ENCODE measurements around the gene OR4N5. TPM values are rescaled to one million over a fixed set of nuclear protein-coding genes. Genes with fewer than 3 reads are reported as not detected.

The OR4N5 gene
- total and polyA plus RNA-seq, 8 donors: not detected

DNA sequence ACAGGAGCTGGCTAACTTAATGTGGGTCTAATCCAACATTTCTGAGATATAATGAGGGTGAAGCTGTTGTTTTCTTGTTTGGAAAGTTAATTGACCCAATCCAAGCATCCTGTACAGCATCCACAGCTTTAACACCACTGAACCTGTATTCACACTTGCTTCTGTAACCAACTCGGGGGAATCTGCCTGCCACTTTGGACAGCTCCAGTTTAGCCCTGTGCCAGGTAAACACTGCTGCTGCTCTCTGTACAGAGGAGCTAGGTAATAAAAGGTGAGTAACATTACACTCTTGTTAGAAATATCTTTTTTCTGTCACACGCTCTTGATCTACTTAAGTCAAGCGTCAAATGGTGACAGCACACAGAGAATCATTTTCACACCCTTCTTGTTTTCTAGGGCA, 52.8 kb downstream of the OR4N5 start:
- intact Hi-C loops (cut with DNase I): no loop called here
- TF ChIP-seq, protein P1, sequence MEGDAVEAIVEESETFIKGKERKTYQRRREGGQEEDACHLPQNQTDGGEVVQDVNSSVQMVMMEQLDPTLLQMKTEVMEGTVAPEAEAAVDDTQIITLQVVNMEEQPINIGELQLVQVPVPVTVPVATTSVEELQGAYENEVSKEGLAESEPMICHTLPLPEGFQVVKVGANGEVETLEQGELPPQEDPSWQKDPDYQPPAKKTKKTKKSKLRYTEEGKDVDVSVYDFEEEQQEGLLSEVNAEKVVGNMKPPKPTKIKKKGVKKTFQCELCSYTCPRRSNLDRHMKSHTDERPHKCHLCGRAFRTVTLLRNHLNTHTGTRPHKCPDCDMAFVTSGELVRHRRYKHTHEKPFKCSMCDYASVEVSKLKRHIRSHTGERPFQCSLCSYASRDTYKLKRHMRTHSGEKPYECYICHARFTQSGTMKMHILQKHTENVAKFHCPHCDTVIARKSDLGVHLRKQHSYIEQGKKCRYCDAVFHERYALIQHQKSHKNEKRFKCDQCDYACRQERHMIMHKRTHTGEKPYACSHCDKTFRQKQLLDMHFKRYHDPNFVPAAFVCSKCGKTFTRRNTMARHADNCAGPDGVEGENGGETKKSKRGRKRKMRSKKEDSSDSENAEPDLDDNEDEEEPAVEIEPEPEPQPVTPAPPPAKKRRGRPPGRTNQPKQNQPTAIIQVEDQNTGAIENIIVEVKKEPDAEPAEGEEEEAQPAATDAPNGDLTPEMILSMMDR (IDR thresholded peaks at IDR 0.05): no peak
- no peak overlapping the region for H3K4me3 ChIP-seq
- no peak for ATAC-seq
- DNase-seq: no peak
- H3K36me3 ChIP-seq: no peaks in the 10 kb centered on the region
- no peak overlapping the region for H3K27ac ChIP-seq
- H3K9me3 ChIP-seq: no peaks in the 10 kb centered on the region
- H3K27me3 ChIP-seq: no peaks in the 10 kb centered on the region
- no peaks in the 10 kb centered on the region for H3K4me1 ChIP-seq

DNA sequence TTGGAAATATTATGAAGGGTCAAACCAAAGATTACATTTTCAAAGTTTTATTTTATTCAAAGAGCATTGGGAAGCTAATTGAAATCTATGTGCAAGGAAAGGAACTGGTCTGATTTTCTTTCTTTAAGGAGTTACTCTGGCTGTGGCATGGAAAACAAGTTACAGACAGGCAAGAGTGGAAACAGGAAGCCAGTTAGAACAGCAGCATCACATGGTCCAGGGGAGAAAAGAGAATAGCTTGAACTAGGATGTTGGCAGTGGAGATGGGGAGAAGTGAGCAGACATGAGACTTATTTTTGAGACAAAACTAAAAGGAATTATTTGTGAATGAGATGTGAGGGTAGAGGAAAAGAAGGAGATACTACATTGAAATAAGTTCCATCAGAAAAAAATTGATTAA, 55.5 kb downstream of the OR4N5 start:
- Histone ChIP-seq H3K27ac (no peak overlapping the region), H3K9me3 (no peaks in the 10 kb centered on the region), H3K4me3 (no peak overlapping the region), H3K4me1 (no peaks in the 10 kb centered on the region), H3K36me3 (no peaks in the 10 kb centered on the region), H3K27me3 (no peaks in the 10 kb centered on the region)
- TF ChIP-seq, protein P1 (IDR thresholded peaks at IDR 0.05): no peak
- intact Hi-C loops (cut with DNase I): no loop called here
- ATAC-seq (no peak), DNase-seq (no peak)

Other genes with a start within 250 kb of the OR4N5 start
- not detected for gene OR4K5, start 218.2 kb upstream of the OR4N5 start, total RNA-seq
- not detected for gene OR4K5, start 218.2 kb upstream of the OR4N5 start, polyA plus RNA-seq (ENCODE audit: insufficient read length in 6 of 6)
- not detected for gene OR4K1, start 207.9 kb upstream of the OR4N5 start, total RNA-seq
- gene OR4K1, start 207.9 kb upstream of the OR4N5 start, polyA plus RNA-seq (ENCODE audit: insufficient read length in 6 of 6): not detected
- gene OR4K15, start 163.2 kb upstream of the OR4N5 start, total RNA-seq: not detected
- not detected for gene OR4K15, start 163.2 kb upstream of the OR4N5 start, polyA plus RNA-seq (ENCODE audit: insufficient read length in 6 of 6)
- not detected for gene OR4Q2, start 136.7 kb upstream of the OR4N5 start, total RNA-seq
- gene OR4Q2, start 136.7 kb upstream of the OR4N5 start, polyA plus RNA-seq (ENCODE audit: insufficient read length in 6 of 6): not detected
- gene OR4K14, start 119.5 kb upstream of the OR4N5 start, total RNA-seq: not detected
- gene OR4K14, start 119.5 kb upstream of the OR4N5 start, polyA plus RNA-seq (ENCODE audit: insufficient read length in 6 of 6): not detected
- gene OR4K13, start 102.8 kb upstream of the OR4N5 start, total RNA-seq: not detected
- gene OR4K13, start 102.8 kb upstream of the OR4N5 start, polyA plus RNA-seq (ENCODE audit: insufficient read length in 6 of 6): under 1 TPM in 2 of 6 donors, not detected in 4; 0.03 TPM
- gene OR4L1, start 78.8 kb upstream of the OR4N5 start, total RNA-seq: not detected
- gene OR4L1, start 78.8 kb upstream of the OR4N5 start, polyA plus RNA-seq (ENCODE audit: insufficient read length in 6 of 6): not detected
- not detected for gene OR4K17, start 28.1 kb upstream of the OR4N5 start, total RNA-seq
- under 1 TPM; 0.03 to 0.11 (median 0.08) TPM for gene OR4K17, start 28.1 kb upstream of the OR4N5 start, polyA plus RNA-seq (ENCODE audit: insufficient read length in 6 of 6)
- not detected for gene OR11G2, start 52.1 kb downstream of the OR4N5 start, total RNA-seq
- under 1 TPM in 3 of 6 donors, not detected in 3; 0.06 TPM for gene OR11G2, start 52.1 kb downstream of the OR4N5 start, polyA plus RNA-seq (ENCODE audit: insufficient read length in 6 of 6)
- gene OR11H6, start 84.9 kb downstream of the OR4N5 start, total RNA-seq: not detected
- gene OR11H6, start 84.9 kb downstream of the OR4N5 start, polyA plus RNA-seq (ENCODE audit: insufficient read length in 6 of 6): not detected
- not detected for gene OR11H7, start 90.2 kb downstream of the OR4N5 start, total RNA-seq
- under 1 TPM; 0.32 to 0.98 (median 0.75) TPM for gene OR11H7, start 90.2 kb downstream of the OR4N5 start, polyA plus RNA-seq (ENCODE audit: insufficient read length in 6 of 6)
- gene OR11H4, start 100.5 kb downstream of the OR4N5 start, total RNA-seq: not detected
- under 1 TPM in 3 of 6 donors, not detected in 3; 0.11 to 0.20 (median 0.13) TPM for gene OR11H4, start 100.5 kb downstream of the OR4N5 start, polyA plus RNA-seq (ENCODE audit: insufficient read length in 6 of 6)
- 10 to 100 TPM; 16.6 to 18.3 TPM for gene TTC5, start 167.1 kb downstream of the OR4N5 start, total RNA-seq
- 10 to 100 TPM; 22.8 to 27.6 (median 25.3) TPM for gene TTC5, start 167.1 kb downstream of the OR4N5 start, polyA plus RNA-seq (ENCODE audit: insufficient read length in 6 of 6)
- 10 to 100 TPM; 30.0 to 31.1 TPM for gene CCNB1IP1, start 194.5 kb downstream of the OR4N5 start, total RNA-seq
- gene CCNB1IP1, start 194.5 kb downstream of the OR4N5 start, polyA plus RNA-seq (ENCODE audit: insufficient read length in 6 of 6): 100 to 1,000 TPM; 111 to 151 (median 135) TPM
- gene PARP2, start 204.8 kb downstream of the OR4N5 start, total RNA-seq: 10 to 100 TPM; 18.0 to 24.1 TPM
- 10 to 100 TPM; 51.8 to 68.4 (median 59.3) TPM for gene PARP2, start 204.8 kb downstream of the OR4N5 start, polyA plus RNA-seq (ENCODE audit: insufficient read length in 6 of 6)